Measurements from ENCODE around the gene ZNF384.
A peak's percentile ranks its signal among the peaks of the same experiment; 100 is the strongest.

Gene ZNF384

GRCh38 chr12:6640497-6640896 lies 48.7 kb downstream of the ZNF384 start:
- H3K27me3 ChIP-seq (ENCODE audit: insufficient read depth, insufficient read length) = peaks cover 7% of the 10 kb centered on the region
- no peak overlapping the region for H3K9ac ChIP-seq (ENCODE audit: insufficient read length, low read depth)
- peaks cover 31% of the 10 kb centered on the region for H3K9me3 ChIP-seq (ENCODE audit: insufficient read depth, low read length)
- H3K4me3 ChIP-seq (ENCODE audit: insufficient read length, low read depth) = no peak overlapping the region
- TF ChIP-seq SUZ12 (IDR thresholded peaks at IDR 0.05; ENCODE audit: extremely low read depth, insufficient read depth, insufficient read length) (no peak), YY1 (IDR thresholded peaks at IDR 0.05; ENCODE audit: insufficient read depth, insufficient read length) (no peak)
- H3K4me1 ChIP-seq (ENCODE audit: insufficient read depth, insufficient read length) = peaks cover 13% of the 10 kb centered on the region
- no peaks in the 10 kb centered on the region for H3K36me3 ChIP-seq (ENCODE audit: insufficient read depth, insufficient read length, low read length)
- DNase-seq (ENCODE audit: low read depth, low spot score) = no peak

- Histone ChIP-seq H3K27me3 (ENCODE audit: insufficient read depth, insufficient read length) (peaks cover 7% of the 10 kb centered on the region), H3K9me3 (ENCODE audit: insufficient read depth, low read length) (peaks cover 21% of the 10 kb centered on the region), H3K4me3 (ENCODE audit: insufficient read length, low read depth) (no peak overlapping the region), H3K9ac (ENCODE audit: insufficient read length, low read depth) (no peak overlapping the region), H3K36me3 (ENCODE audit: insufficient read depth, insufficient read length, low read length) (no peaks in the 10 kb centered on the region), H3K4me1 (ENCODE audit: insufficient read depth, insufficient read length) (peaks cover 19% of the 10 kb centered on the region)
- TF ChIP-seq YY1 (IDR thresholded peaks at IDR 0.05; ENCODE audit: insufficient read depth, insufficient read length) (no peak), ZNF274 (IDR thresholded peaks at IDR 0.05; ENCODE audit: low read depth, low read length) (no peak), SUZ12 (IDR thresholded peaks at IDR 0.05; ENCODE audit: extremely low read depth, insufficient read depth, insufficient read length) (no peak)
- DNase-seq (ENCODE audit: low read depth, low spot score) = no peak
These were observed 49.9 kb downstream of the ZNF384 start for GRCh38 chr12:6639151-6639801.

GRCh38 chr12:6638305-6638704 lies 50.9 kb downstream of the ZNF384 start:
- Histone ChIP-seq H3K4me1 (ENCODE audit: insufficient read depth, insufficient read length) (peaks cover 19% of the 10 kb centered on the region), H3K36me3 (ENCODE audit: insufficient read depth, insufficient read length, low read length) (no peaks in the 10 kb centered on the region), H3K27me3 (ENCODE audit: insufficient read depth, insufficient read length) (peaks cover 7% of the 10 kb centered on the region), H3K9me3 (ENCODE audit: insufficient read depth, low read length) (peaks cover 11% of the 10 kb centered on the region), H3K4me3 (ENCODE audit: insufficient read length, low read depth) (no peak overlapping the region), H3K9ac (ENCODE audit: insufficient read length, low read depth) (no peak overlapping the region)
- TF ChIP-seq SUZ12 (IDR thresholded peaks at IDR 0.05; ENCODE audit: extremely low read depth, insufficient read depth, insufficient read length) (no peak), ZNF274 (IDR thresholded peaks at IDR 0.05; ENCODE audit: low read depth, low read length) (no peak), YY1 (IDR thresholded peaks at IDR 0.05; ENCODE audit: insufficient read depth, insufficient read length) (no peak)
- no peak for DNase-seq (ENCODE audit: low read depth, low spot score)

GRCh38 chr12:6635856-6636531 lies 53.2 kb downstream of the ZNF384 start, which contains the start of gene LPAR5:
LPAR5 (minus strand) TSS chr12:6635959; CDS start chr12:6621248, 14,711 bp downstream.
- Histone ChIP-seq H3K36me3 (ENCODE audit: insufficient read depth, insufficient read length, low read length) (no peaks in the 10 kb centered on the region), H3K4me3 (ENCODE audit: insufficient read length, low read depth) (no peak within 1 kb of the TSS), H3K27me3 (ENCODE audit: insufficient read depth, insufficient read length) (peaks cover 7% of the 10 kb centered on the region), H3K4me1 (ENCODE audit: insufficient read depth, insufficient read length) (peaks cover 32% of the 10 kb centered on the region), H3K9me3 (ENCODE audit: insufficient read depth, low read length) (no peaks in the 10 kb centered on the region; the same call in 1 of the 2 replicates), H3K9ac (ENCODE audit: insufficient read length, low read depth) (peak within 1 kb of the TSS; percentile 13)
- TF ChIP-seq YY1 (IDR thresholded peaks at IDR 0.05; ENCODE audit: insufficient read depth, insufficient read length) = no peak
- no peak for TF ChIP-seq SUZ12 (IDR thresholded peaks at IDR 0.05; ENCODE audit: extremely low read depth, insufficient read depth, insufficient read length)
- no peak for TF ChIP-seq ZNF274 (IDR thresholded peaks at IDR 0.05; ENCODE audit: low read depth, low read length)
- no peak for DNase-seq (ENCODE audit: low read depth, low spot score)

- no peaks in the 10 kb centered on the region for H3K36me3 ChIP-seq (ENCODE audit: insufficient read depth, insufficient read length, low read length)
- TF ChIP-seq SUZ12 (IDR thresholded peaks at IDR 0.05; ENCODE audit: extremely low read depth, insufficient read depth, insufficient read length) = no peak
- TF ChIP-seq ZNF274 (IDR thresholded peaks at IDR 0.05; ENCODE audit: low read depth, low read length) = no peak
- no peak for TF ChIP-seq YY1 (IDR thresholded peaks at IDR 0.05; ENCODE audit: insufficient read depth, insufficient read length)
- H3K9me3 ChIP-seq (ENCODE audit: insufficient read depth, low read length) = no peaks in the 10 kb centered on the region; the same call in 1 of the 2 replicates
- no peak for DNase-seq (ENCODE audit: low read depth, low spot score)
- no peak overlapping the region for H3K4me3 ChIP-seq (ENCODE audit: insufficient read length, low read depth)
- H3K4me1 ChIP-seq (ENCODE audit: insufficient read depth, insufficient read length) = peaks cover 34% of the 10 kb centered on the region
- H3K27me3 ChIP-seq (ENCODE audit: insufficient read depth, insufficient read length) = peaks cover 7% of the 10 kb centered on the region
- no peak overlapping the region for H3K9ac ChIP-seq (ENCODE audit: insufficient read length, low read depth)
These were observed 53.8 kb downstream of the ZNF384 start for GRCh38 chr12:6635375-6635855.

GRCh38 chr12:6632026-6632983 lies 56.9 kb downstream of the ZNF384 start:
- peak overlapping the region; percentile 0 for H3K9ac ChIP-seq (ENCODE audit: insufficient read length, low read depth)
- DNase-seq (ENCODE audit: low read depth, low spot score) = no peak

More at GRCh38 chr12:6632026-6632983, 56.9 kb downstream of the ZNF384 start:
- H3K36me3 ChIP-seq (ENCODE audit: insufficient read depth, insufficient read length, low read length) = no peaks in the 10 kb centered on the region
- no peak overlapping the region for H3K4me3 ChIP-seq (ENCODE audit: insufficient read length, low read depth)
- no peaks in the 10 kb centered on the region for H3K27me3 ChIP-seq (ENCODE audit: insufficient read depth, insufficient read length)
- TF ChIP-seq SUZ12 (IDR thresholded peaks at IDR 0.05; ENCODE audit: extremely low read depth, insufficient read depth, insufficient read length) = no peak
- TF ChIP-seq ZNF274 (IDR thresholded peaks at IDR 0.05; ENCODE audit: low read depth, low read length) = no peak
- TF ChIP-seq YY1 (IDR thresholded peaks at IDR 0.05; ENCODE audit: insufficient read depth, insufficient read length) = no peak
- H3K9me3 ChIP-seq (ENCODE audit: insufficient read depth, low read length) = no peaks in the 10 kb centered on the region
- H3K4me1 ChIP-seq (ENCODE audit: insufficient read depth, insufficient read length) = peaks cover 30% of the 10 kb centered on the region
